Measurements from ENCODE around the gene CDYL. TPM values are rescaled to one million over a fixed set of nuclear protein-coding genes. Genes with fewer than 3 reads are reported as not detected.

The CDYL gene
- total and polyA plus RNA-seq, 8 donors: 26.9 to 32.3 (median 29.1) TPM

- Histone ChIP-seq H3K27me3 (no peaks in the 10 kb centered on the region), H3K36me3 (no peaks in the 10 kb centered on the region), H3K4me1 (peaks cover 0 to 29% of the 10 kb centered on the region in 2 donors), H3K27ac (no peak overlapping the region), H3K9me3 (no peaks in the 10 kb centered on the region), H3K4me3 (no peak overlapping the region)
- DNase-seq (no peak), ATAC-seq (no peak)
- TF ChIP-seq, protein P1, sequence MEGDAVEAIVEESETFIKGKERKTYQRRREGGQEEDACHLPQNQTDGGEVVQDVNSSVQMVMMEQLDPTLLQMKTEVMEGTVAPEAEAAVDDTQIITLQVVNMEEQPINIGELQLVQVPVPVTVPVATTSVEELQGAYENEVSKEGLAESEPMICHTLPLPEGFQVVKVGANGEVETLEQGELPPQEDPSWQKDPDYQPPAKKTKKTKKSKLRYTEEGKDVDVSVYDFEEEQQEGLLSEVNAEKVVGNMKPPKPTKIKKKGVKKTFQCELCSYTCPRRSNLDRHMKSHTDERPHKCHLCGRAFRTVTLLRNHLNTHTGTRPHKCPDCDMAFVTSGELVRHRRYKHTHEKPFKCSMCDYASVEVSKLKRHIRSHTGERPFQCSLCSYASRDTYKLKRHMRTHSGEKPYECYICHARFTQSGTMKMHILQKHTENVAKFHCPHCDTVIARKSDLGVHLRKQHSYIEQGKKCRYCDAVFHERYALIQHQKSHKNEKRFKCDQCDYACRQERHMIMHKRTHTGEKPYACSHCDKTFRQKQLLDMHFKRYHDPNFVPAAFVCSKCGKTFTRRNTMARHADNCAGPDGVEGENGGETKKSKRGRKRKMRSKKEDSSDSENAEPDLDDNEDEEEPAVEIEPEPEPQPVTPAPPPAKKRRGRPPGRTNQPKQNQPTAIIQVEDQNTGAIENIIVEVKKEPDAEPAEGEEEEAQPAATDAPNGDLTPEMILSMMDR (IDR thresholded peaks at IDR 0.05): no peak
- intact Hi-C loops (cut with DNase I): no loop called here
Measured at GRCh38 chr6:4884646-4885340, 108.6 kb downstream of the CDYL start.

- intact Hi-C loops (cut with DNase I): no loop called here
- TF ChIP-seq, protein P1 (IDR thresholded peaks at IDR 0.05): no peak
- no peak for DNase-seq
- Histone ChIP-seq H3K4me3 (no peak overlapping the region), H3K27me3 (no peaks in the 10 kb centered on the region), H3K4me1 (peaks cover 0 to 27% of the 10 kb centered on the region in 2 donors), H3K9me3 (no peaks in the 10 kb centered on the region), H3K27ac (no peak overlapping the region), H3K36me3 (no peaks in the 10 kb centered on the region)
- no peak for ATAC-seq
Measured at GRCh38 chr6:4885341-4885933, 109.2 kb downstream of the CDYL start.

DNA sequence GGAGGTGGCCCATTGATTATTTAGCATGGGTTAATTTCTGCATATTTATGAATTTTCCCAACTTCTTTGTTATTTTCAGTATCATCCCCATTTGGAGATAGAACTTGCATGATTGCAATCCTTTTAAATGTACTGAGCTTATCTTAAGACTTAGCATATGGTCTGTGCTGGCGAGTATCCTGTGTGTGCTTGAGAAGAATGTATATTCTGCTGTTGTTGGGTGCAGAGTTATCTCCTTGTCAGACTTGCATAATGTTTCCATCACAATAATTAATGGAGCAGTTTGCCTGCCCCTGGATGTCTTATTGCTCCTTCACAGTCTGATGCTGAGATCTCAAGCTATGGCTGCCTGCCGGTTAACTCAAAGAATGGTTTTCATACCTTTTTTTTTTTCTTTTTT is 112.6 kb downstream of the CDYL start:
- Histone ChIP-seq H3K9me3 (no peaks in the 10 kb centered on the region), H3K27me3 (no peaks in the 10 kb centered on the region), H3K4me1 (peaks cover 0 to 15% of the 10 kb centered on the region in 2 donors), H3K36me3 (peaks cover 0 to 24% of the 10 kb centered on the region in 2 donors), H3K27ac (no peak overlapping the region), H3K4me3 (no peak overlapping the region)
- ATAC-seq: no peak
- TF ChIP-seq, protein P1 (IDR thresholded peaks at IDR 0.05): no peak
- intact Hi-C loops (cut with DNase I): no loop called here
- no peak for DNase-seq

GRCh38 chr6:4889701-4890100 is 113.5 kb downstream of the CDYL start:
- peaks cover 0 to 9% of the 10 kb centered on the region in 2 donors for H3K4me1 ChIP-seq
- no peak overlapping the region for H3K4me3 ChIP-seq
- H3K36me3 ChIP-seq: peaks cover 0 to 31% of the 10 kb centered on the region in 2 donors
- TF ChIP-seq, protein P1 (IDR thresholded peaks at IDR 0.05): no peak
- H3K9me3 ChIP-seq: no peaks in the 10 kb centered on the region
- H3K27ac ChIP-seq: no peak overlapping the region
- ATAC-seq: no peak
- H3K27me3 ChIP-seq: no peaks in the 10 kb centered on the region
- intact Hi-C loops (cut with DNase I): no loop called here
- no peak for DNase-seq

DNA sequence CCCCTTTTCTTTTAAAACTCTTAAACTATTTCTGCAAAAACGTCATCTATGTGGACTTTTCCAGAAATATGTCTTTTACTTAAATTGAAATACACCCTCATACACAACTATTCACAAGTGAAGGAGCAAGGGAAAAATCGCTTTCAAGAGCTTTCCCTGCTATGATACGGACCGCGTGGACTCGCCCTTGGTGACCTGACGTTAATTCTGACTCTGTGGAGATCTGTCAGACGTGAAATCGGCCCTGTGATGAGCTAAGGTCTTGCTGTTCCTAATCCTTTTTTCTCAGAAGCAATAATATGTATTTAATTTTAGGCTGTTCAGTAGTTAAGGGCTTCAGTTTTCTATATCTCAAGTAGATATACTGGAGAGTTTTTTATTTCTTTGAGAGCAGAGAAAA is 114.0 kb downstream of the CDYL start:
- peaks cover 0 to 31% of the 10 kb centered on the region in 2 donors for H3K36me3 ChIP-seq
- peaks cover 0 to 9% of the 10 kb centered on the region in 2 donors for H3K4me1 ChIP-seq

More for the DNA sequence above, 114.0 kb downstream of the CDYL start:
- Histone ChIP-seq H3K9me3 (no peaks in the 10 kb centered on the region), H3K27me3 (no peaks in the 10 kb centered on the region), H3K4me3 (no peak overlapping the region), H3K27ac (no peak overlapping the region)
- TF ChIP-seq, protein P1 (IDR thresholded peaks at IDR 0.05): no peak
- ATAC-seq: no peak
- intact Hi-C loops (cut with DNase I): no loop called here
- no peak for DNase-seq

Measured in left lung (tissue), 10 donors.